Endothelial cell of umbilical vein (primary cell): ENCODE data around the gene HABP4. TPM values are rescaled to one million over a fixed set of nuclear protein-coding genes. Genes with fewer than 3 reads are reported as not detected.

Experiments
- BruUV-seq: library from RNA; stranded (reverse); fragments of 400-500 nt; replicated peaks from 2 replicates; lab custom pipeline; 2021; lab: Mats Ljungman, UMichigan
- CTCF ChIA-PET: fragments of 300-600, 350-600 bp; sonication (Branson Sonifier 250); formaldehyde crosslinking; loops from one replicate; lab custom pipeline; 2021; ENCODE audit warnings: antibody characterized with exemption, inconsistent platforms; lab: Charles Lee
- POLR2A ChIA-PET: fragments of 300-600, 350-600 bp; sonication (Branson Sonifier 250); formaldehyde crosslinking; loops from one replicate; lab custom pipeline; 2021; ENCODE audit warnings: antibody characterized with exemption, inconsistent platforms; lab: Charles Lee
- DNase-seq: peaks from one replicate; pipeline ENCODE4 v3.0.0-alpha.2; 2011; ENCODE audit warnings: low read depth, low spot score
- FAIRE-seq: peaks from 2 replicates; lab custom pipeline; 2011; peaks lifted over from hg19 to GRCh38; lab: Jason Lieb, UNC
- H2AFZ ChIP-seq: 2 replicates; pipeline ENCODE4 v1.6.0; 2012; ENCODE audit warnings: low read depth, low read length, control low read depth, inconsistent platforms
- H3K27ac ChIP-seq: 2 replicates; pipeline ENCODE4 v1.5.1; 2011; ENCODE audit warnings: low read depth, mild to moderate bottlenecking, control low read depth, low read length, moderate library complexity; ENCODE audit not compliant: insufficient read depth
- H3K27me3 ChIP-seq, 2 experiments: 2 replicates each; pipeline versions ENCODE4 v1.6.0 to v1.6.1; 2011; ENCODE audit warnings: low read length in 2 of 2, mixed read lengths in 1 of 2; ENCODE audit not compliant: control insufficient read depth in 2 of 2, insufficient read depth in 2 of 2
- H3K36me3 ChIP-seq, 2 experiments: 2 replicates in 1 of 2; 3 replicates in 1 of 2; pipeline ENCODE4 v1.5.1; 2011; ENCODE audit warnings: low read length in 2 of 2, mild to moderate bottlenecking in 1 of 2, moderate library complexity in 1 of 2; ENCODE audit not compliant: control insufficient read depth in 2 of 2, insufficient read depth in 2 of 2; ENCODE audit errors: extremely low read depth in 1 of 2
- H3K4me1 ChIP-seq: 3 replicates; pipeline ENCODE4 v1.5.1; 2011; ENCODE audit warnings: mild to moderate bottlenecking, low read length; ENCODE audit not compliant: control insufficient read depth, insufficient read depth; ENCODE audit errors: extremely low read depth
- H3K4me2 ChIP-seq: 2 replicates; pipeline ENCODE4 v1.6.1; 2011; ENCODE audit warnings: low read length, control low read depth, mixed read lengths; ENCODE audit not compliant: insufficient read depth
- H3K4me3 ChIP-seq, 3 experiments: fragments of 200-600 bp in 1 of 3; sonication (generic), shearing (Covaris generic) in 1 of 3; replicated peaks in 1 of 3; 2 replicates each; pipeline ENCODE4 v1.5.1; 2011 to 2016; ENCODE audit warnings: control low read depth in 3 of 3, low read length in 3 of 3, mild to moderate bottlenecking in 2 of 3, inconsistent platforms in 1 of 3, low read depth in 1 of 3, moderate library complexity in 1 of 3; ENCODE audit not compliant: insufficient read depth in 1 of 3
- H3K79me2 ChIP-seq: 2 replicates; pipeline ENCODE4 v1.6.0; 2012; ENCODE audit warnings: low read length, inconsistent platforms; ENCODE audit not compliant: control insufficient read depth, insufficient read depth
- H3K9ac ChIP-seq: replicated peaks from 2 replicates; pipeline ENCODE3; 2011; ENCODE audit warnings: low read length, control low read depth; ENCODE audit not compliant: insufficient read depth; ENCODE audit errors: extremely low read depth
- H3K9me1 ChIP-seq: replicated peaks from 3 replicates; pipeline ENCODE4 v1.6.0; 2011; ENCODE audit warnings: mild to moderate bottlenecking, low read length; ENCODE audit not compliant: control insufficient read depth, insufficient read depth; ENCODE audit errors: extremely low read depth
- H3K9me3 ChIP-seq: replicated peaks from 2 replicates; pipeline ENCODE4 v1.5.1; 2012; ENCODE audit warnings: low read length, inconsistent platforms; ENCODE audit not compliant: control insufficient read depth, insufficient read depth
- H4K20me1 ChIP-seq: replicated peaks from 2 replicates; pipeline ENCODE3; 2011; ENCODE audit warnings: mild to moderate bottlenecking, low read length; ENCODE audit not compliant: control insufficient read depth, insufficient read depth; ENCODE audit errors: extremely low read depth
- EZH2 ChIP-seq: IDR thresholded peaks from 2 replicates; pipeline ENCODE4 v1.6.1; 2012; ENCODE audit warnings: borderline replicate concordance, low read depth, mild to moderate bottlenecking, moderate library complexity, low read length, inconsistent platforms; ENCODE audit not compliant: severe bottlenecking
- FOS ChIP-seq: IDR thresholded peaks from 2 replicates; pipeline ENCODE4 v1.6.1; 2011; ENCODE audit warnings: mild to moderate bottlenecking, low read length, moderate library complexity, borderline replicate concordance; ENCODE audit not compliant: insufficient read depth
- JUN ChIP-seq: IDR thresholded peaks from 2 replicates; pipeline ENCODE4 v1.6.1; 2011; ENCODE audit warnings: borderline replicate concordance, low read depth; ENCODE audit not compliant: insufficient read length, insufficient read depth
- MYC ChIP-seq: IDR thresholded peaks from one replicate; pipeline ENCODE4 v1.6.1; 2011; ENCODE audit warnings: mild to moderate bottlenecking, low read depth, low read length
- POLR2A ChIP-seq: IDR thresholded peaks from 2 replicates; pipeline ENCODE4 v1.6.1; 2012; ENCODE audit warnings: low read depth, mild to moderate bottlenecking, control low read depth, low read length
- POLR2AphosphoS5 ChIP-seq: IDR thresholded peaks from 2 replicates; pipeline ENCODE4 v1.6.1; 2012; ENCODE audit warnings: low read depth, mild to moderate bottlenecking, control low read depth, low read length, moderate library complexity; ENCODE audit not compliant: insufficient read depth
- dilution Hi-C: fragments of 300-500 bp; cut with MboI; formaldehyde crosslinking; loops from one replicate; pipeline ENCODE4 v1.15.0; 2019; ENCODE audit warnings: low sequenced_read_pairs; ENCODE audit not compliant: extremely low pct_ligation_motif_present
- intact Hi-C: fragments of 100-400 bp; cut with micrococcal nuclease; formaldehyde crosslinking; loops from one replicate; pipeline ENCODE4 v1.10.0; 2022
- polyA plus RNA-seq, 4 experiments: library from polyadenylated mRNA; depleted of rRNA in 3 of 4; stranded (reverse) in 3 of 4; unstranded in 1 of 4; fragments of >200 nt; gene quantifications; 2 replicates each; pipeline versions ENCODE4 v1.2.1 to v1.2.3, GENCODE V29; 2011 to 2012; ENCODE audit warnings: missing spikeins in 1 of 4
- total RNA-seq: library from RNA; stranded (reverse); gene quantifications from 2 replicates; pipeline ENCODE4 v1.2.3, GENCODE V29; 2021
- TF ChIP-seq, protein P1 (sequence below), 2 donors: IDR thresholded peaks; 1 replicate in 1 of 2; 2 replicates in 1 of 2; pipeline ENCODE4 v1.5.1; 2011; ENCODE audit warnings: low read length in 2 of 2, mild to moderate bottlenecking in 2 of 2, moderate library complexity in 2 of 2, control low read depth in 1 of 2, inconsistent platforms in 1 of 2, low read depth in 1 of 2; ENCODE audit not compliant: insufficient read depth in 1 of 2; ENCODE audit errors: extremely low read depth in 1 of 2

The HABP4 gene
- total and polyA plus RNA-seq, 2 donors (not counting 3 experiments of a cell fraction or from before 2014, with no cell fraction given) = 4.6 to 11.1 TPM

DNA sequence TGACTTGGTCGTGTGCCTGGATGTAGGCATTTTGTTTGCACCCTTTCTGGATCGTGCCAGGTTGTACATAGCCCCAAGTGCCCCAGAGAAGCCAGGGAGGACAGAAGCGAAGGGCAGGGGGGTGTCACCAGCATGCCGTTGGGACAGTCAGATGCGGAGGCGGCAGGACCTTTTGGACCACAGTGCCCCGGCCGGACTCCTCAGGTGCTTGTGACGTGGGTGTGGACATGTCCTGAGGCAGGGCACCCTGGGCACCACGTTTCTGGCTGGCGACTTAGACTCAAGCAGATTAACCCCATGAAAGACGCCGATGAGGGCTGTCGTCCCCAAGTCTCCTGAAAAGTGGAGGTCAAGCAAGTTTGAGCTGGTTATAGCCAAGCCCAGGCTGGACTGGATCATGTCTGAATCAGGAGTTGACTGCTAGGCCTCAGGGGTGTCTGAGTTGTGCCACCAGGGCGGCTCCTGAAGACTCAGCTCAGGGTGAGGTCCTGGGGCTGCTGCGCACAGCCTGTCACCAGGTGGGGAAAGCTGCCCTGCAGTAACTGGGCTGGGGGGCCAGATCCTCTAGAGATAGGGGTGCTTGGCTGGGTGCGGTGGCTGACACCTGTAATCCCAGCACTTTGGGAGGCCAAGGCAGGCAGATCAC, 42.0 kb downstream of the HABP4 start:
- no peaks in the 10 kb centered on the region for H3K27me3 ChIP-seq
- H3K9me3 ChIP-seq = no peaks in the 10 kb centered on the region
- no peak for FAIRE-seq
- TF ChIP-seq MYC (no peak), POLR2AphosphoS5 (no peak), JUN (no peak), FOS (no peak), POLR2A (no peak), EZH2 (no peak)
- H3K9ac ChIP-seq = no peak overlapping the region
- H3K79me2 ChIP-seq = no peaks in the 10 kb centered on the region
- CTCF ChIA-PET = no interaction called here
- intact Hi-C loops (no loop called here), dilution Hi-C loops (no loop called here)
- H3K4me2 ChIP-seq = no peak overlapping the region
- H3K4me3 ChIP-seq = no peak overlapping the region
- H3K4me1 ChIP-seq = no peaks in the 10 kb centered on the region
- POLR2A ChIA-PET = no interaction called here
- no TSS peak for BruUV-seq
- DNase-seq = no peak
- no peak overlapping the region for H3K27ac ChIP-seq
- peaks cover 3% of the 10 kb centered on the region in 2 experiments for H3K36me3 ChIP-seq
- H4K20me1 ChIP-seq = no peaks in the 10 kb centered on the region
- H3K9me1 ChIP-seq = no peaks in the 10 kb centered on the region
- H2AFZ ChIP-seq = no peak overlapping the region

DNA sequence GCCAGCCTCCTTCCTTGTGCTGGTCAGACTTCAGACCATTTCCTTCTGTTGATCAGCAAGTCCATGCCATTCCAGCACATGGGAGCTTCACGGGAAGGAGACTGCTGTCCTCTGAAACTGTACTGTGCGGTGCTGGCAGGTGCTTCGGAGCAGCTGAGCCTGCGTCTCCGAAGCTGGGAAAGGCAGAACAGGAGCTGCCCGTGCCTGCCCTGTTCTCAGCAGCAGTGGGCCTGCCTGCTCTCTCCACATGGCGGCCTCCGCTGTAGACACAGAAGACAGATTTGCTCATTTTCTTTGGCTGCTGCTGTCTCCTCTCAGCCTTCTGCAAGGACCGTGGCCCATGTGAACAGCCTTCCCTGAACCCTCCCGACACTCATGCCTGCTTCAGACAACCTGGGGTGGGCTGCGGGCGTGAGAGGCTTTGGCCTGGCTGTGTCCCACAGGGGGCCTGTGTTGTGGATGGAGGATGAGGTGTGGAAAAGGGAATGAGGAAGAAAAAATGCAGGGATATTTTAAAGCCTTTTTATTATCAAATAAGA, 43.1 kb downstream of the HABP4 start:
- intact Hi-C loops (no loop called here), dilution Hi-C loops (no loop called here)
- Histone ChIP-seq H3K4me3 (no peak overlapping the region), H3K27ac (no peak overlapping the region), H3K27me3 (no peaks in the 10 kb centered on the region), H3K9me1 (no peaks in the 10 kb centered on the region), H3K79me2 (no peaks in the 10 kb centered on the region), H4K20me1 (no peaks in the 10 kb centered on the region), H3K4me2 (no peak overlapping the region), H3K36me3 (peaks cover 3% of the 10 kb centered on the region in 2 experiments), H3K9ac (no peak overlapping the region), H3K4me1 (no peaks in the 10 kb centered on the region), H2AFZ (no peak overlapping the region), H3K9me3 (no peaks in the 10 kb centered on the region)
- FAIRE-seq = no peak
- BruUV-seq = no TSS peak
- POLR2A ChIA-PET = no interaction called here
- TF ChIP-seq EZH2 (no peak), JUN (no peak), POLR2AphosphoS5 (no peak)
- TF ChIP-seq, protein P1, sequence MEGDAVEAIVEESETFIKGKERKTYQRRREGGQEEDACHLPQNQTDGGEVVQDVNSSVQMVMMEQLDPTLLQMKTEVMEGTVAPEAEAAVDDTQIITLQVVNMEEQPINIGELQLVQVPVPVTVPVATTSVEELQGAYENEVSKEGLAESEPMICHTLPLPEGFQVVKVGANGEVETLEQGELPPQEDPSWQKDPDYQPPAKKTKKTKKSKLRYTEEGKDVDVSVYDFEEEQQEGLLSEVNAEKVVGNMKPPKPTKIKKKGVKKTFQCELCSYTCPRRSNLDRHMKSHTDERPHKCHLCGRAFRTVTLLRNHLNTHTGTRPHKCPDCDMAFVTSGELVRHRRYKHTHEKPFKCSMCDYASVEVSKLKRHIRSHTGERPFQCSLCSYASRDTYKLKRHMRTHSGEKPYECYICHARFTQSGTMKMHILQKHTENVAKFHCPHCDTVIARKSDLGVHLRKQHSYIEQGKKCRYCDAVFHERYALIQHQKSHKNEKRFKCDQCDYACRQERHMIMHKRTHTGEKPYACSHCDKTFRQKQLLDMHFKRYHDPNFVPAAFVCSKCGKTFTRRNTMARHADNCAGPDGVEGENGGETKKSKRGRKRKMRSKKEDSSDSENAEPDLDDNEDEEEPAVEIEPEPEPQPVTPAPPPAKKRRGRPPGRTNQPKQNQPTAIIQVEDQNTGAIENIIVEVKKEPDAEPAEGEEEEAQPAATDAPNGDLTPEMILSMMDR (IDR thresholded peaks at IDR 0.05; ENCODE audit: extremely low read depth in 1 of 2, insufficient read depth in 1 of 2, low read depth in 1 of 2, low read length in 2 of 2) = no peak
- DNase-seq = no peak
- CTCF ChIA-PET = no interaction called here
